Stimulated activated CD8-positive, alpha-beta memory T cell treated with anti-CD3 and anti-CD28 coated beads, Interleukin-7, amount 100 ng/mL, for 1 hour (primary cell): ENCODE data around the gene CAD.
"Not testable (repeated sequence)": the region's sequence is repeated elsewhere in the genome, so short reads cannot be mapped to it uniquely, and the experiment has no call there.

Experiments
- DNase-seq, 2 donors: peaks; one replicate each; pipeline ENCODE4 v3.0.0-alpha.2; 2020; ENCODE audit warnings: low read depth in 2 of 2

Gene CAD

GRCh38 chr2:27217173-27218121 lies at the start of gene CAD:
Gene CAD (plus strand): TSS chr2:27217369. CDS start chr2:27217552, 183 bp downstream.
- DNase-seq, result peak; percentile 69 to 71

- DNase-seq, result no peak
Measured at GRCh38 chr2:27170581-27171337, 46.4 kb upstream of the CAD start.

- DNase-seq, result no peak
Measured at GRCh38 chr2:27171351-27171848, 45.8 kb upstream of the CAD start.

- no peak for DNase-seq
Measured at GRCh38 chr2:27174638-27175037, 42.5 kb upstream of the CAD start.

GRCh38 chr2:27175330-27175729 lies 41.8 kb upstream of the CAD start:
- DNase-seq, result no peak

GRCh38 chr2:27175781-27176180 lies 41.4 kb upstream of the CAD start:
- not testable (repeated sequence) for DNase-seq

- no peak for DNase-seq
Measured at GRCh38 chr2:27177441-27178351, 39.5 kb upstream of the CAD start.

GRCh38 chr2:27178469-27178868 lies 38.7 kb upstream of the CAD start:
- no peak for DNase-seq

GRCh38 chr2:27179344-27180000 lies 37.7 kb upstream of the CAD start:
- DNase-seq, result no peak

- DNase-seq, result no peak
Measured at GRCh38 chr2:27182346-27182745, 34.8 kb upstream of the CAD start.

GRCh38 chr2:27184115-27184514 lies 33.1 kb upstream of the CAD start:
- no peak for DNase-seq

- no peak for DNase-seq
Measured at GRCh38 chr2:27185331-27186026, 31.7 kb upstream of the CAD start.

- no peak for DNase-seq
Measured at GRCh38 chr2:27186613-27187345, 30.4 kb upstream of the CAD start.

- DNase-seq, result no peak
Measured at GRCh38 chr2:27189989-27190388, 27.2 kb upstream of the CAD start.

GRCh38 chr2:27191070-27191829 lies 25.9 kb upstream of the CAD start:
- DNase-seq, result no peak

- DNase-seq, result no peak
Measured at GRCh38 chr2:27194538-27195354, 22.4 kb upstream of the CAD start.

- not testable (repeated sequence) for DNase-seq
Measured at GRCh38 chr2:27195799-27196198, 21.4 kb upstream of the CAD start.

GRCh38 chr2:27198068-27198467 lies 19.1 kb upstream of the CAD start:
- DNase-seq, result not testable (repeated sequence)
